ENCODE results near the gene ACTL8. TPM values are rescaled to one million over a fixed set of nuclear protein-coding genes. Genes with fewer than 3 reads are reported as not detected.

Gene ACTL8
- total and polyA plus RNA-seq, 2 donors from 2014 or later = not detected

DNA sequence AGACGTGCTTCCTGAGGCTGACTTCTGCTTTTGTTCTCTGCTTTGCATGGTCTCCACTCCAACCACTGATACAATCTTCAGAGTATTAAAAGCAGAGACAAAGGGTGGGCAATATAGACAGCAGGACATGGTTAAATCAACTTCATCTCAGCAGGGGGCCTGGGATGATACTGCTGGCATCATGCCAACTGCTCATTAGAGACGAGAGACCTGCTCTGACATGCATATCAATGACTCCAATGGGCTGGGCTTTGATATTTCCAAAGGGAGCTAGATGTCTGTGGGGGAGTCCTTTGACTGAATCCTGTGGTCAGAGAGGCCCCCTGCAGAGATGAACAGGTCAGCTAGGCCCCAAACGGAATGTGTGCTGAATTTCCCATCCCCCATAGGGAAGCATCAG lies 106.6 kb downstream of the ACTL8 start:
- Histone ChIP-seq H3K36me3 (ENCODE audit: control insufficient read depth in 2 of 3, insufficient read depth in 3 of 3, low read length in 3 of 3) (no peaks in the 10 kb centered on the region), H3K9me3 (ENCODE audit: control insufficient read depth in 2 of 3, insufficient read depth in 1 of 3, low read length in 3 of 3) (no peaks in the 10 kb centered on the region), H3K27ac (ENCODE audit: low read depth in 2 of 2, low read length in 2 of 2) (no peak overlapping the region), H3K9ac (ENCODE audit: low read length in 3 of 3) (no peak overlapping the region), H3K4me3 (ENCODE audit: low read length in 3 of 3) (no peak overlapping the region), H3K4me1 (ENCODE audit: control insufficient read depth in 2 of 3, insufficient read depth in 2 of 3, low read depth in 1 of 3, low read length in 3 of 3) (no peaks in the 10 kb centered on the region), H3K27me3 (ENCODE audit: control insufficient read depth, insufficient read depth, low read length) (no peaks in the 10 kb centered on the region)
- intact Hi-C loops (cut with DNase I) = no loop called here
- FAIRE-seq (no peak), DNase-seq (no peak)
- TF ChIP-seq, protein P1, sequence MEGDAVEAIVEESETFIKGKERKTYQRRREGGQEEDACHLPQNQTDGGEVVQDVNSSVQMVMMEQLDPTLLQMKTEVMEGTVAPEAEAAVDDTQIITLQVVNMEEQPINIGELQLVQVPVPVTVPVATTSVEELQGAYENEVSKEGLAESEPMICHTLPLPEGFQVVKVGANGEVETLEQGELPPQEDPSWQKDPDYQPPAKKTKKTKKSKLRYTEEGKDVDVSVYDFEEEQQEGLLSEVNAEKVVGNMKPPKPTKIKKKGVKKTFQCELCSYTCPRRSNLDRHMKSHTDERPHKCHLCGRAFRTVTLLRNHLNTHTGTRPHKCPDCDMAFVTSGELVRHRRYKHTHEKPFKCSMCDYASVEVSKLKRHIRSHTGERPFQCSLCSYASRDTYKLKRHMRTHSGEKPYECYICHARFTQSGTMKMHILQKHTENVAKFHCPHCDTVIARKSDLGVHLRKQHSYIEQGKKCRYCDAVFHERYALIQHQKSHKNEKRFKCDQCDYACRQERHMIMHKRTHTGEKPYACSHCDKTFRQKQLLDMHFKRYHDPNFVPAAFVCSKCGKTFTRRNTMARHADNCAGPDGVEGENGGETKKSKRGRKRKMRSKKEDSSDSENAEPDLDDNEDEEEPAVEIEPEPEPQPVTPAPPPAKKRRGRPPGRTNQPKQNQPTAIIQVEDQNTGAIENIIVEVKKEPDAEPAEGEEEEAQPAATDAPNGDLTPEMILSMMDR (IDR thresholded peaks at IDR 0.05; ENCODE audit: borderline replicate concordance, extremely low read depth, insufficient read depth) = no peak

DNA sequence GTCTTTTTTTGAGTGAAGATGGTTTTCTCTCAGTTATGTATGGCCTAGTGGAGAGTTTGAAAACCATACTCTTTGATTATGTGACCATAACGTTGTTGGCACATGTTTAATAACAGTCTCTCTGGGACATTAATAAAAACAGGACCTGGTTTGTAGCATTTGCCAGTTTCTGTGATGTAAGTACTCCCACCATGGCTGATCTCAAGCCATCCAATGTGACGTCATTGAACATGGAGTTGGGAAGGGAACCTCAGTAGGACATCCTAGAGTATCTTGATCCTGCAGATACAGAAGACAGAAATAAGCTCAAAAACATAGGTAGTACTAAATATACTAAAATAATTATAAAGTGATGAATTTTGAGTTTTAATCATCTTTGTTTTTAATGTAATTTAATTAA lies 107.0 kb downstream of the ACTL8 start:
- intact Hi-C loops (cut with DNase I) = no loop called here
- H3K9ac ChIP-seq (ENCODE audit: low read length in 3 of 3) = no peak overlapping the region
- TF ChIP-seq, protein P1 (IDR thresholded peaks at IDR 0.05; ENCODE audit: borderline replicate concordance, extremely low read depth, insufficient read depth) = no peak
- FAIRE-seq (no peak), DNase-seq (no peak)
- H3K36me3 ChIP-seq (ENCODE audit: control insufficient read depth in 2 of 3, insufficient read depth in 3 of 3, low read length in 3 of 3) = no peaks in the 10 kb centered on the region
- H3K27ac ChIP-seq (ENCODE audit: low read depth in 2 of 2, low read length in 2 of 2) = no peak overlapping the region
- H3K9me3 ChIP-seq (ENCODE audit: control insufficient read depth in 2 of 3, insufficient read depth in 1 of 3, low read length in 3 of 3) = no peaks in the 10 kb centered on the region
- no peaks in the 10 kb centered on the region for H3K27me3 ChIP-seq (ENCODE audit: control insufficient read depth, insufficient read depth, low read length)
- H3K4me1 ChIP-seq (ENCODE audit: control insufficient read depth in 2 of 3, insufficient read depth in 2 of 3, low read depth in 1 of 3, low read length in 3 of 3) = no peaks in the 10 kb centered on the region
- no peak overlapping the region for H3K4me3 ChIP-seq (ENCODE audit: low read length in 3 of 3)

DNA sequence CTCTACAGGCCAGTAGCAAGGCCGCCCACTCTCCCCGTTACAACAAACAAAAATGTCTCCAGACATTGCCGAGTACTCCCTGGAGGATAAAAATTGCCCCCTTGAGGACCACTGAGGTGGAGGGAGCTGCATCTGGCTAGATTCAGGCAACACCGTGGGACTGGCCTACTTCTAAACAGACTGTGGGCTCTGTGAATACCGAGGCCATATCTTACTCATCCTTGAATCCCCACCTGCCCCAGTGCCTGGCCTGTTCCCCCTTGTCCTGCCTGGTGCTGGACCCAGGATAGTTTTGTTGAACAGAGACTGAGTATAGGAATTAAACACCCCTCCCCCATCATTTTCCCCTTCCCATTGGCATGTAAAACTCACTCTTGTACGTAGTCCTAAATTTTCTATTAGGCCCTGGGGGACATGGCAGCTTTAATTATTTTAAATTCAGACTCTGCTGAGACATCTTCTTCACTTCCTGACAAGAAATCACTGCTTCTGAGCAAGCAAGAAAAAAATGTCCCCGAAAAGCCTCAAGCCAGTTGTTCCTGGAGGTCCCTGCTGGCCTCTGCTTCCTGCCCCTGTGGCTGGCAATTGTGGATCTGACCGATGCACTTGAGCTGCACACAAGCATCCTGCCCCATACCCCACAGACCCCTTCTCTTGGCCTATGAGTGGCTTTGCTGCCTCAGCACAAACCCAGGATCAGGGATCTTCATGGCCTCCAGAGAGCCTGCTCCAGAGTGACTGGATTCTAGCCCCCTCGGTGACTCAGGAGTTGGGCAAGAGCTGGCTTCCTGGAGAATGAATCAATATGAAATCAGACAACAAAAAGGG lies 111.0 kb downstream of the ACTL8 start:
- FAIRE-seq = no peak
- intact Hi-C loops (cut with DNase I) = no loop called here
- TF ChIP-seq, protein P1 (IDR thresholded peaks at IDR 0.05; ENCODE audit: borderline replicate concordance, extremely low read depth, insufficient read depth) = no peak

More for the DNA sequence above, 111.0 kb downstream of the ACTL8 start:
- Histone ChIP-seq H3K9me3 (ENCODE audit: control insufficient read depth in 2 of 3, insufficient read depth in 1 of 3, low read length in 3 of 3) (peaks cover 0 to 8% (median 0%) of the 10 kb centered on the region in 3 donors), H3K9ac (ENCODE audit: low read length in 3 of 3) (no peak overlapping the region), H3K4me3 (ENCODE audit: low read length in 3 of 3) (no peak overlapping the region), H3K36me3 (ENCODE audit: control insufficient read depth in 2 of 3, insufficient read depth in 3 of 3, low read length in 3 of 3) (no peaks in the 10 kb centered on the region), H3K27ac (ENCODE audit: low read depth in 2 of 2, low read length in 2 of 2) (no peak overlapping the region), H3K27me3 (ENCODE audit: control insufficient read depth, insufficient read depth, low read length) (no peaks in the 10 kb centered on the region), H3K4me1 (ENCODE audit: control insufficient read depth in 2 of 3, insufficient read depth in 2 of 3, low read depth in 1 of 3, low read length in 3 of 3) (no peaks in the 10 kb centered on the region)
- no peak for DNase-seq

Measured in kidney (tissue), 14 donors.